Peyer's patch (tissue), 4 donors: ENCODE measurements around the gene AZGP1. TPM values are rescaled to one million over a fixed set of nuclear protein-coding genes. Genes with fewer than 3 reads are reported as not detected.

ENCODE experiments used
- DNase-seq, 3 donors: peaks; one replicate each; pipeline ENCODE4 v3.0.0-alpha.2; 2017 to 2019
- H3K27ac ChIP-seq, 4 donors: fragments of 200-600 bp; sonication (generic); one replicate each; pipeline ENCODE4 v1.5.1; 2016 to 2019
- H3K27me3 ChIP-seq, 2 donors: fragments of 200-600 bp; sonication (generic); one replicate each; pipeline ENCODE4 v1.5.1; 2019
- H3K36me3 ChIP-seq, 3 donors: fragments of 200-600 bp; sonication (generic); one replicate each; pipeline ENCODE4 v1.5.1; 2016 to 2019
- H3K4me1 ChIP-seq, 4 donors: fragments of 200-600 bp; sonication (generic); one replicate each; pipeline ENCODE4 v1.5.1; 2016 to 2019
- H3K4me3 ChIP-seq, 4 donors: fragments of 200-600 bp; sonication (generic); 1 replicate in 3 of 4; 2 replicates in 1 of 4; pipeline ENCODE4 v1.5.1; 2016 to 2019; ENCODE audit warnings: mild to moderate bottlenecking in 1 of 4
- H3K9me3 ChIP-seq, 4 donors: fragments of 200-600 bp; sonication (generic); one replicate each; pipeline ENCODE4 v1.5.1; 2016 to 2019; ENCODE audit warnings: mild to moderate bottlenecking in 1 of 4
- CTCF ChIP-seq, 6 experiments: fragments of 450-650 bp in 4 of 6; fragments of 200-600 bp in 2 of 6; sonication (generic) in 1 of 6; IDR thresholded peaks; one replicate each; pipeline ENCODE4 v1.5.1; 2017 to 2019; ENCODE audit warnings: antibody characterized with exemption in 6 of 6, mild to moderate bottlenecking in 3 of 6, moderate library complexity in 1 of 6
- POLR2A ChIP-seq, 2 donors: fragments of 450-650 bp; IDR thresholded peaks; one replicate each; pipeline ENCODE4 v1.5.1; 2017; ENCODE audit warnings: antibody characterized with exemption in 2 of 2, mild to moderate bottlenecking in 2 of 2, moderate library complexity in 2 of 2
- small RNA-seq, 2 donors: library from RNA; depleted of rRNA; stranded (forward); fragments of <200 nt; gene quantifications; one replicate each; pipeline ENCODE3, GENCODE V24; 2016
- total RNA-seq, 4 donors: library from RNA; depleted of rRNA; stranded (reverse); fragments of >200 nt; gene quantifications; one replicate each; pipeline ENCODE4 v1.1.0, GENCODE V29; 2016

Gene AZGP1
- total RNA-seq, 4 donors from 2014 or later: 3.3 to 30.3 (median 19.3) TPM

- no peaks in the 10 kb centered on the region for H3K9me3 ChIP-seq
- H3K4me1 ChIP-seq: peaks cover 0 to 9% (median 2%) of the 10 kb centered on the region in 4 donors
- DNase-seq: no peak
- no peak overlapping the region for H3K27ac ChIP-seq
- no peak overlapping the region for H3K4me3 ChIP-seq
- H3K36me3 ChIP-seq: no peaks in the 10 kb centered on the region
- H3K27me3 ChIP-seq: no peaks in the 10 kb centered on the region
- no peak for TF ChIP-seq CTCF (IDR thresholded peaks at IDR 0.05)
- no peak for TF ChIP-seq POLR2A (IDR thresholded peaks at IDR 0.05)
These were observed 52.6 kb downstream of the AZGP1 start for GRCh38 chr7:99923200-99923599.

GRCh38 chr7:99920149-99920548 is 55.7 kb downstream of the AZGP1 start:
- no peak for TF ChIP-seq POLR2A (IDR thresholded peaks at IDR 0.05)
- no peak for TF ChIP-seq CTCF (IDR thresholded peaks at IDR 0.05)
- Histone ChIP-seq H3K27me3 (no peaks in the 10 kb centered on the region), H3K27ac (peak overlapping the region in 3 of 4 donors; percentile 89 to 95 (median 93)), H3K4me1 (peaks cover 0 to 27% (median 13%) of the 10 kb centered on the region in 4 donors), H3K9me3 (no peaks in the 10 kb centered on the region), H3K4me3 (peak overlapping the region; percentile 82 to 88 (median 86)), H3K36me3 (peaks cover 0 to 14% (median 0%) of the 10 kb centered on the region in 3 donors)
- no peak for DNase-seq

- Histone ChIP-seq H3K36me3 (peaks cover 0 to 14% (median 0%) of the 10 kb centered on the region in 3 donors), H3K27ac (peak overlapping the region; percentile 87 to 95 (median 91)), H3K9me3 (no peaks in the 10 kb centered on the region), H3K4me3 (peak overlapping the region; percentile 82 to 88 (median 86)), H3K27me3 (no peaks in the 10 kb centered on the region), H3K4me1 (peaks cover 0 to 27% (median 13%) of the 10 kb centered on the region in 4 donors)
- TF ChIP-seq POLR2A (IDR thresholded peaks at IDR 0.05) (no peak), CTCF (IDR thresholded peaks at IDR 0.05) (no peak)
- no peak for DNase-seq
These were observed 56.1 kb downstream of the AZGP1 start for GRCh38 chr7:99919814-99920112.

GRCh38 chr7:99918959-99919813 is 56.6 kb downstream of the AZGP1 start, which contains the start of gene TRIM4:
TSS of gene TRIM4 (minus strand) at chr7:99919530. CDS start at chr7:99919401, 129 bp downstream.
- H3K27ac ChIP-seq: peak within 1 kb of the TSS; percentile 87 to 95 (median 91)
- DNase-seq: peak; percentile 90 to 97 (median 94)
- H3K36me3 ChIP-seq: peaks cover 0 to 17% (median 0%) of the 10 kb centered on the region in 3 donors
- no peaks in the 10 kb centered on the region for H3K27me3 ChIP-seq
- peaks cover 0 to 27% (median 13%) of the 10 kb centered on the region in 4 donors for H3K4me1 ChIP-seq
- peak within 1 kb of the TSS; percentile 82 to 88 (median 86) for H3K4me3 ChIP-seq
- TF ChIP-seq POLR2A (IDR thresholded peaks at IDR 0.05) (peak; percentile 87 to 90), CTCF (IDR thresholded peaks at IDR 0.05) (peak in 4 of 6 experiments; percentile 7 to 44 (median 22))
- no peaks in the 10 kb centered on the region for H3K9me3 ChIP-seq

Small RNA genes lying within 50 kb of the gene (small RNA-seq; reads per million reads assigned to genes)
- gene RF00019: 0 reads per million in 2 donors
- gene RF00561: 0 reads per million in 2 donors

Other genes starting within 250 kb of the AZGP1 start
- gene CYP3A7, start 240.8 kb downstream of the AZGP1 start, total RNA-seq: 1 to 10 TPM in 1 of 4 donors, under 1 TPM in 1, not detected in 2; 0.76 to 5.3 TPM
- gene CYP3A4, start 191.8 kb downstream of the AZGP1 start, total RNA-seq: 1,000 to 10,000 TPM in 1 of 4 donors, 100 to 1,000 TPM in 2, 10 to 100 TPM in 1; 16.5 to 3,180 (median 690) TPM
- gene CYP3A43, start 148.0 kb downstream of the AZGP1 start, total RNA-seq: under 1 TPM in 1 of 4 donors, not detected in 3; 0.95 TPM
- not detected for gene OR2AE1, start 99.0 kb downstream of the AZGP1 start, total RNA-seq
- gene TRIM4, start 56.5 kb downstream of the AZGP1 start, total RNA-seq: 10 to 100 TPM; 52.1 to 80.9 (median 59.9) TPM
- gene GJC3, start 46.4 kb downstream of the AZGP1 start, total RNA-seq: not detected
- 10 to 100 TPM; 48.0 to 86.1 (median 73.5) TPM for gene ZKSCAN1, start 39.6 kb upstream of the AZGP1 start, total RNA-seq
- gene ZSCAN21, start 73.7 kb upstream of the AZGP1 start, total RNA-seq: 10 to 100 TPM in 3 of 4 donors, 1 to 10 TPM in 1; 8.4 to 30.5 (median 12.0) TPM
- 10 to 100 TPM; 52.8 to 93.8 (median 67.8) TPM for gene ZNF3, start 105.7 kb upstream of the AZGP1 start, total RNA-seq
- gene COPS6, start 112.9 kb upstream of the AZGP1 start, total RNA-seq: 10 to 100 TPM; 30.1 to 57.8 (median 48.0) TPM
- 100 to 1,000 TPM in 1 of 4 donors, 10 to 100 TPM in 3; 42.4 to 139 (median 60.8) TPM for gene MCM7, start 125.4 kb upstream of the AZGP1 start, total RNA-seq
- gene AP4M1, start 125.6 kb upstream of the AZGP1 start, total RNA-seq: 100 to 1,000 TPM in 1 of 4 donors, 10 to 100 TPM in 3; 28.7 to 119 (median 33.6) TPM
- 10 to 100 TPM; 32.8 to 76.7 (median 49.7) TPM for gene TAF6, start 143.3 kb upstream of the AZGP1 start, total RNA-seq
- 10 to 100 TPM in 1 of 4 donors, 1 to 10 TPM in 3; 4.6 to 23.9 (median 6.3) TPM for gene CNPY4, start 143.6 kb upstream of the AZGP1 start, total RNA-seq
- gene MBLAC1, start 150.9 kb upstream of the AZGP1 start, total RNA-seq: 10 to 100 TPM in 1 of 4 donors, 1 to 10 TPM in 3; 3.2 to 10.5 (median 3.9) TPM
- 100 to 1,000 TPM; 194 to 312 (median 237) TPM for gene LAMTOR4, start 172.9 kb upstream of the AZGP1 start, total RNA-seq
- gene TRAPPC14, start 182.7 kb upstream of the AZGP1 start, total RNA-seq: 100 to 1,000 TPM in 1 of 4 donors, 10 to 100 TPM in 3; 57.6 to 123 (median 69.8) TPM
- 1 to 10 TPM in 2 of 4 donors, under 1 TPM in 1, not detected in 1; 0.53 to 4.1 (median 2.1) TPM for gene GAL3ST4, start 192.6 kb upstream of the AZGP1 start, total RNA-seq
- 10 to 100 TPM in 1 of 4 donors, 1 to 10 TPM in 2, not detected in 1; 3.8 to 16.5 (median 6.7) TPM for gene GPC2, start 201.3 kb upstream of the AZGP1 start, total RNA-seq
- gene STAG3, start 201.9 kb upstream of the AZGP1 start, total RNA-seq: 10 to 100 TPM in 1 of 4 donors, 1 to 10 TPM in 2, not detected in 1; 2.1 to 62.7 (median 3.5) TPM
- 1 to 10 TPM; 3.7 to 8.3 (median 5.1) TPM for gene PVRIG, start 243.9 kb upstream of the AZGP1 start, total RNA-seq